Spinal cord (tissue), 10 donors: ENCODE data around the gene RSPH4A. TPM values are rescaled to one million over a fixed set of nuclear protein-coding genes. Genes with fewer than 3 reads are reported as not detected.
"Not testable (repeated sequence)": the region's sequence is repeated elsewhere in the genome, so short reads cannot be mapped to it uniquely, and the experiment has no call there.

Experiments used
- DNase-seq, 6 donors: peaks; one replicate each; pipeline versions ENCODE4 v3.0.0 to v3.0.0-alpha.2; 2013 to 2015; ENCODE audit warnings: low spot score in 6 of 6, low read depth in 4 of 6
- H3K27ac ChIP-seq: one replicate; pipeline ENCODE4 v1.5.1; 2013; ENCODE audit warnings: low read depth, low read length, control low read depth
- H3K27me3 ChIP-seq: one replicate; pipeline ENCODE4 v1.6.1; 2013; ENCODE audit warnings: low read length; ENCODE audit not compliant: control insufficient read depth, insufficient read depth
- H3K36me3 ChIP-seq: one replicate; pipeline ENCODE4 v1.6.1; 2013; ENCODE audit warnings: low read length; ENCODE audit not compliant: control insufficient read depth, insufficient read depth
- H3K4me1 ChIP-seq: one replicate; pipeline ENCODE4 v1.6.1; 2013; ENCODE audit warnings: low read length; ENCODE audit not compliant: control insufficient read depth, insufficient read depth
- H3K4me3 ChIP-seq: one replicate; pipeline ENCODE4 v1.5.1; 2013; ENCODE audit warnings: low read depth, low read length, control low read depth
- H3K9me3 ChIP-seq: one replicate; pipeline ENCODE4 v1.6.1; 2013; ENCODE audit warnings: low read length; ENCODE audit not compliant: control insufficient read depth, insufficient read depth
- WGBS: methylation state at CpG from one replicate; pipeline ENCODE4 v1.1.5; 2013; ENCODE audit warnings: missing lambda C conversion rate; ENCODE audit not compliant: insufficient coverage; 5-methylcytosine and 5-hydroxymethylcytosine counted together
- polyA plus RNA-seq, 2 donors: library from polyadenylated mRNA; unstranded; fragments of 120-200 nt; gene quantifications; one replicate each; pipeline ENCODE4 v1.2.1, GENCODE V29; 2013; ENCODE audit not compliant: insufficient read length in 2 of 2
- total RNA-seq, 2 donors: library from RNA; depleted of rRNA in 1 of 2; stranded (reverse); fragments of 120-200 nt in 1 of 2; fragments of >200 nt in 1 of 2; gene quantifications; one replicate each; pipeline versions ENCODE4 v1.2.3 to v1.2.4, GENCODE V29; 2013 to 2014
- donor health status: healthy.

Gene RSPH4A
- total and polyA plus RNA-seq, 4 donors: 6.6 to 19.2 (median 9.1) TPM

DNA sequence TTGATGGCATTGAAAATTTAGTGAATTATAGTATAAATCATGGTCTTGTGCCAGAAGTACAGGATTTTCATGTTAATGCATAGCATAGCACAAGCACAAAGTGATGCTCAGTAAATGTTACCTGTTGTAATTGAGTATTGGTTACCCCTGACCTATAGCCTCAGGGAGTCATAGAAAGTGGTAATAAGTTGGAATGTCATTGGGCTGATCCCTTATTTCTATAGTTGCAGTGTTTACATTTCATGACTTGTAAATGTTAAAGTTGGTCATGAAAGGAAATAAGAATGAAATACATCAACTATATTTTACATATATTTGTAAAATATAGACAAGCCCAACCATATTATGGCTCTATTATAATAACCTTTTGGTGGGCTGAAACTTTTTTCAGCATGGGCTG is 37.9 kb upstream of the RSPH4A start:
- H3K9me3 ChIP-seq: no peaks in the 10 kb centered on the region
- no peak overlapping the region for H3K27ac ChIP-seq
- no peak for DNase-seq
- H3K4me1 ChIP-seq: no peaks in the 10 kb centered on the region
- H3K27me3 ChIP-seq: no peaks in the 10 kb centered on the region
- H3K4me3 ChIP-seq: no peak overlapping the region
- H3K36me3 ChIP-seq: peaks cover 6% of the 10 kb centered on the region

DNA sequence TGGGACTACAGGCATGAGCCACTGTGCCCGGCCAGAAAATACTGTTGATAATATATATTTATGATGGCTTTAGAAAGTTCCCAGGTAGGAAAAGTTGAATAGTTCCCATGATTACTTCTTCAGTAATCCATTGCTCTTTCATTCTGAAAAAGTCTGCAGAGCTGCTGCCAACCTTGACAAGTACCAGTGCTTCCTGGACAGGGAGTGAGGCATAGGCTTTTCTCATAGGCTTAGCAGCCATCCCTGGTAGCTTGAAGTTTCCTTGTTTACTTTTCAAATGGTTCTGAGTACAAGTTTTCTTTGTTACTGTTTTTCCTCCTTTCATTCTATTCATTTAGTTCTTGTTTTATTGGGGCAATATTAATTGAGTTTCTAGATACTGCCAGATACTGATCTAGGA is 37.1 kb upstream of the RSPH4A start:
- Histone ChIP-seq H3K27me3 (no peaks in the 10 kb centered on the region), H3K4me3 (no peak overlapping the region), H3K9me3 (no peaks in the 10 kb centered on the region), H3K36me3 (peaks cover 6% of the 10 kb centered on the region), H3K4me1 (no peaks in the 10 kb centered on the region), H3K27ac (no peak overlapping the region)
- DNase-seq: no peak
- no CpG with 5 or more reads among the region's 1 CpG for WGBS

DNA sequence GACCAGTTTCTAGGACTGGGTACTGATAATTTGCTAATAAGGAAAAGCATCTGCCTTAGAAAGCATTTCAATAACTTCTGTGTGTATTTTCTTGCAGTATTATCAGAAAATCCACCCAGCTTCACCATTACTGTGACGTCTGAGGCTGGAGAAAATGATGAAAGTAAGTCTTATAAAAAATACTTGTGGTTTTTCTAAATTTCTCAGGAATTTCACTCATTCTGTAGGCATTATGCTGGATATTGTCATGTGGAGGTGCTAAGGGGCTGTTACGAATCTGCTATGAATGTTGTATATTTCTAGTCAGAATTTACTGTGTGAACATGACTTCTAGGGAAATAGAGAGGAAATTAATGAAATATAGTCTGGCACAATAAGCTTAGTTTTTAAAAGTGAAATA is 36.1 kb upstream of the RSPH4A start:
- Histone ChIP-seq H3K4me3 (no peak overlapping the region), H3K9me3 (no peaks in the 10 kb centered on the region), H3K27me3 (no peaks in the 10 kb centered on the region), H3K4me1 (no peaks in the 10 kb centered on the region), H3K27ac (no peak overlapping the region), H3K36me3 (peaks cover 3% of the 10 kb centered on the region)
- WGBS: 100% methylated on average over 1 of the region's 2 CpGs
- DNase-seq: no peak

DNA sequence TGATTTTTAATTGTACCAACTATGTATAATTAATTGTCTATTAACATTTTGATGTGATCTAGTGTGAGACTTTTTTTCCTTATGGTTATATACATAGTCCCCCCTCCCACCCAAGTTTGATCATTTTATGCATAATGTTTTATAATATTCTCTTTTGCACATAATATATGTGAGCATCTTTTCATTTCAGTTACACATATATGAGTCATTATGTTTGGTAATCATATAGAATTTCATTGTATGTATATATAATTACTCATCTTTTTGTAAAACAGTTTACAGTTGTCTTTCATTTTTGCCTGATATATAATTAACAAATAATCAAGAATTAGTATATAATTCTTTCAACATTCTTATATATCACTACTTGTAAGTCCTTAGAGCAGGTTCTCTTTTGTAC is 30.0 kb upstream of the RSPH4A start:
- peaks cover 8% of the 10 kb centered on the region for H3K36me3 ChIP-seq

GRCh38 chr6:116586738-116587137 is 29.5 kb upstream of the RSPH4A start:
- H3K36me3 ChIP-seq: peaks cover 12% of the 10 kb centered on the region
- no peaks in the 10 kb centered on the region for H3K9me3 ChIP-seq
- no peak for DNase-seq
- H3K27me3 ChIP-seq: no peaks in the 10 kb centered on the region
- no CpG with 5 or more reads among the region's 2 CpGs for WGBS
- H3K4me1 ChIP-seq: no peaks in the 10 kb centered on the region
- H3K4me3 ChIP-seq: no peak overlapping the region
- H3K27ac ChIP-seq: no peak overlapping the region

More for the DNA sequence above, 30.0 kb upstream of the RSPH4A start:
- DNase-seq: no peak
- H3K27me3 ChIP-seq: no peaks in the 10 kb centered on the region
- no peaks in the 10 kb centered on the region for H3K9me3 ChIP-seq
- H3K4me1 ChIP-seq: no peaks in the 10 kb centered on the region
- H3K27ac ChIP-seq: no peak overlapping the region
- H3K4me3 ChIP-seq: no peak overlapping the region

DNA sequence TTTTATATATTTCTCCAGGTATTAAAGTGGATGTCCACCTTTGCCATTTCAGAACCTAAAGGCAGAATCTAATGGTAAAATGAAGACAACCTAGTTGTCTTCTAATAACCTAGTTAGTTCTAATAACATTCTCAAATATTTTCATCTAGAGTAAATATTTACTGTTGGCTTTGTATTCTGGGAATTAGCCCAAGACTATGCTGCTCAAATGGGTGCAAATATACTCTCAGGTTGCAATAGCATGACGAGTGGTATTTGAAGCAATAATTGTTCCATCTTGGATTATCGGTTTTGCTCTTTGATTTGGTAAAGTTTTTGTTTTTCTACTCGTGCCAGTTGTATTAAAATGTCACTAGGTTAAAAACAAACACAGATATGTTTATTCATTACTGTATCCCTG is 21.0 kb upstream of the RSPH4A start:
- Histone ChIP-seq H3K36me3 (peaks cover 11% of the 10 kb centered on the region), H3K4me1 (no peaks in the 10 kb centered on the region), H3K27ac (no peak overlapping the region), H3K4me3 (no peak overlapping the region), H3K9me3 (no peaks in the 10 kb centered on the region), H3K27me3 (no peaks in the 10 kb centered on the region)
- no CpG with 5 or more reads among the region's 3 CpGs for WGBS
- DNase-seq: no peak

- no peaks in the 10 kb centered on the region for H3K9me3 ChIP-seq
- no peaks in the 10 kb centered on the region for H3K27me3 ChIP-seq
- no peak overlapping the region for H3K4me3 ChIP-seq
- WGBS: no CpG with 5 or more reads among the region's 4 CpGs
- H3K4me1 ChIP-seq: no peaks in the 10 kb centered on the region
- H3K27ac ChIP-seq: no peak overlapping the region
- peak in 1 of 6 donors; percentile 25 for DNase-seq
- H3K36me3 ChIP-seq: peaks cover 5% of the 10 kb centered on the region
Observed at GRCh38 chr6:116596815-116597214, 19.5 kb upstream of the RSPH4A start.

- H3K27ac ChIP-seq, H3K27me3 ChIP-seq, H3K4me3 ChIP-seq, H3K9me3 ChIP-seq, DNase-seq, H3K36me3 ChIP-seq, H3K4me1 ChIP-seq: not testable (repeated sequence)
- WGBS: 83% methylated on average over 1 of the region's 3 CpGs
Observed at GRCh38 chr6:116603916-116604315, 12.4 kb upstream of the RSPH4A start.

DNA sequence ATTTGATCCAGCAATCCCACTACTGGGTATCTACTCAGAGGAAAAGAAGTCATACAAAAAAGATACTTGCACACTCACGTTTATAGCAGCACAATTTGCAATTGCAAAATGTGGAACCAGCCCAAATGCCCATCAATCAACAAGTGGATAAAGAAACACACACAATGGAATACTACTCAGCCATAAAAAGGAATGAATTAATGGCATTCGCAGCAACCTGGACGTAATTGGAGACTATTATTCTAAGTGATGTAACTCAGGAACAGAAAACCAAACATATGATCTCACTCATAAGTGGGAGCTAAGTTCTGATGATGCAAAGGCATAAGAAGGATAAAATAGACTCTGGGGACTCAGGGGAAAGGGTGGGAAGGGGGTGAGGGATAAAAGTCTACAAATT is 11.4 kb upstream of the RSPH4A start:
- not testable (repeated sequence) for H3K4me3 ChIP-seq, H3K27ac ChIP-seq, H3K9me3 ChIP-seq, H3K36me3 ChIP-seq, H3K4me1 ChIP-seq, DNase-seq, H3K27me3 ChIP-seq
- WGBS: no CpG with 5 or more reads among the region's 3 CpGs

DNA sequence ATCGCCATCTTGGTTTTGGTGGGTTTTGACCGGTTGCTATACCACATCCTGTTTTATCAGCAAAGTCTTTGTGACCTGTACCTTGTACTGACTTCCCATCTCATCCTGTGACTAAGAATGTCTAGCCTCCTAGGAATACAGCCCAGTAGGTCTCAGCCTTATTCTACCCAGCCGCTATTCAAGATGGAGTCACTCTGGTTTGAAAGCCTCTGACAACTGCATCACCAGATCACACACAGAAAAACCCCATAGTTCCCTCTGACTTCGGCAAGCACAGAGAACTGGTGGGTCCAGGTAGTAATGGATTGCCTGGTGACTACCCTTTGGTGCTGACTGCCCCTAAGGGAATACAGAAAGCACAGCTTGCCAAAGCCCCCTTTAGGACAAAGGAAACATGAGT is 10.3 kb upstream of the RSPH4A start:
- Histone ChIP-seq H3K4me3 (no peak overlapping the region), H3K36me3 (no peaks in the 10 kb centered on the region)
- WGBS: 100% methylated on average over 2 of the region's 4 CpGs

More for the DNA sequence above, 10.3 kb upstream of the RSPH4A start:
- H3K27me3 ChIP-seq: no peaks in the 10 kb centered on the region
- no peak overlapping the region for H3K27ac ChIP-seq
- no peaks in the 10 kb centered on the region for H3K9me3 ChIP-seq
- DNase-seq: no peak
- no peaks in the 10 kb centered on the region for H3K4me1 ChIP-seq
